ENCODE measurements around the gene LY86. TPM values are rescaled to one million over a fixed set of nuclear protein-coding genes. Genes with fewer than 3 reads are reported as not detected.
A peak's percentile ranks its signal among the peaks of the same experiment; 100 is the strongest.

LY86 gene
- total RNA-seq, 8 experiments from 2014 or later, result not detected

DNA sequence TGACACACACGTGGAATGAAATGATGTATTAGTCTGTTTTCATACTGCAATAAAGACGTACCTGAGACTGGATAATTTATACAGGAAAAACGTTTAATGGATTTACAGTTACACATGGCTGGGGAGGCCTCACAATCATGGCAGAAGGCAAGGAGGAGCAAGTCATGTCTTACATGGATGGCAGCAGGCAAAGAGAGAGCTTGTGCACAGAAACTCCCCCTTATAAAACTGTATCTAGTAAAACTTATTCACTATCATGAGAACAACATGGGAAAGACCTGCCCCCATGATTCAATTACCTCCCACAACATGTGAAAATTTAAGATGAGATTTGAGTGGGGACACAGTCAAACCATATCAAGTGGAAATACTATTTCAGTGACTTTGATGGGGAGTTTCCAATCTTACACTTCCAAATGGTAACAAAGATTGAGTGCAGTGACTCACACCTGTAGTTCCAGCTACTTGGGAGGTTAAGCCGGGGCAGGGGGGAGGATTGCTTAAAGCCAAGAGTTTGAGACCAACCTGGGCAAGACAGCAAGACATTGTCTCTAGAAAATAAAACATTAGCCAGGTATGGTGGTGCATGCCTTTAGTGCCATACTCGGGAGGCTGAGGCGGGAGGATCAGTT, 8.2 kb upstream of the LY86 start:
- in situ Hi-C loops (cut with MboI; ENCODE audit: low pct_unique_long_range_greater_than_20kb in 2 of 9, low sequenced_read_pairs in 9 of 9, unreplicated experiment in 9 of 9), result no loop called here
- 18 to 79% (median 54%) methylated on average over 2 to 6 of the region's 6 CpGs; no CpG with 5 or more reads in 2 of the 10 experiments for WGBS, 10 experiments
- no peak for ATAC-seq (replicated peaks in 6 of 8)

DNA sequence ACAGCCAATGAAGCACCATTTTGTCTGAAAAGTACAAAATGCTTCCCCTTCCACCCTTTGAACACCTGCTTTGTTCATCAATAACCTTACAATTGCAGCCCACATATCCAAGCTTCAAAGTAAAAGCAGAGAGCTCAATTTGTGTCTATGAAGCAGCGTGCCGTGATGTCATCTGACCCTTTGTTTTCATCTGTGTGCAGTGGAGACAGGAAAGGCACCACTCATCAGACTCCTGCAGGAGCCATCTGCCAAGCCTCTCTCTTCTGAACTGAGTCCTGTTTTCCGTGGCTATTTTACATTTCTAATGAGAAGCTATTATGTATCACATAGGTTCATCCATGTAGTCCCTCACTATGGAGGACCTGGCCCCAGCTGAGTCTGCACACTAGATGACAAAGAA, 7.5 kb upstream of the LY86 start:
- H3K27ac ChIP-seq, result no peak overlapping the region
- ATAC-seq (replicated peaks in 6 of 8), result peak in 5 of 8 experiments; percentile 68 to 84 (median 76)
- in situ Hi-C loops (cut with MboI; ENCODE audit: low pct_unique_long_range_greater_than_20kb in 2 of 9, low sequenced_read_pairs in 9 of 9, unreplicated experiment in 9 of 9), result no loop called here
- 0 to 80% (median 59%) methylated on average over 1 to 3 of the region's 3 CpGs; no CpG with 5 or more reads in 2 of the 10 experiments for WGBS, 10 experiments
- peaks cover 0 to 2% of the 10 kb centered on the region in 2 donors for H3K4me1 ChIP-seq (replicated peaks in 1 of 2)
- no peak overlapping the region for H3K4me3 ChIP-seq

More for the DNA sequence above, 8.2 kb upstream of the LY86 start:
- Histone ChIP-seq H3K27ac (no peak overlapping the region), H3K4me1 (replicated peaks in 1 of 2) (peaks cover 0 to 2% of the 10 kb centered on the region in 2 donors), H3K4me3 (no peak overlapping the region)

- 29 to 100% (median 75%) methylated on average over 1 of the region's 1 CpG; no CpG with 5 or more reads in 3 of the 10 experiments for WGBS, 10 experiments
- no peak overlapping the region for H3K27ac ChIP-seq
- peaks cover 0 to 2% of the 10 kb centered on the region in 2 donors for H3K4me1 ChIP-seq (replicated peaks in 1 of 2)
- no peak overlapping the region for H3K4me3 ChIP-seq
- ATAC-seq (replicated peaks in 6 of 8), result no peak
- in situ Hi-C loops (cut with MboI; ENCODE audit: low pct_unique_long_range_greater_than_20kb in 2 of 9, low sequenced_read_pairs in 9 of 9, unreplicated experiment in 9 of 9), result no loop called here
Measured at GRCh38 chr6:6582131-6582530, 6.4 kb upstream of the LY86 start.

- in situ Hi-C loops (cut with MboI; ENCODE audit: low pct_unique_long_range_greater_than_20kb in 2 of 9, low sequenced_read_pairs in 9 of 9, unreplicated experiment in 9 of 9), result no loop called here
- Histone ChIP-seq H3K4me3 (no peak overlapping the region), H3K4me1 (replicated peaks in 1 of 2) (peaks cover 0 to 2% of the 10 kb centered on the region in 2 donors), H3K27ac (no peak overlapping the region)
- ATAC-seq (replicated peaks in 6 of 8), result no peak
- WGBS, 10 experiments, result 24 to 93% (median 70%) methylated on average over 1 to 2 of the region's 2 CpGs; no CpG with 5 or more reads in 5 of the 10 experiments
Measured at GRCh38 chr6:6583836-6584235, 4.7 kb upstream of the LY86 start.

DNA sequence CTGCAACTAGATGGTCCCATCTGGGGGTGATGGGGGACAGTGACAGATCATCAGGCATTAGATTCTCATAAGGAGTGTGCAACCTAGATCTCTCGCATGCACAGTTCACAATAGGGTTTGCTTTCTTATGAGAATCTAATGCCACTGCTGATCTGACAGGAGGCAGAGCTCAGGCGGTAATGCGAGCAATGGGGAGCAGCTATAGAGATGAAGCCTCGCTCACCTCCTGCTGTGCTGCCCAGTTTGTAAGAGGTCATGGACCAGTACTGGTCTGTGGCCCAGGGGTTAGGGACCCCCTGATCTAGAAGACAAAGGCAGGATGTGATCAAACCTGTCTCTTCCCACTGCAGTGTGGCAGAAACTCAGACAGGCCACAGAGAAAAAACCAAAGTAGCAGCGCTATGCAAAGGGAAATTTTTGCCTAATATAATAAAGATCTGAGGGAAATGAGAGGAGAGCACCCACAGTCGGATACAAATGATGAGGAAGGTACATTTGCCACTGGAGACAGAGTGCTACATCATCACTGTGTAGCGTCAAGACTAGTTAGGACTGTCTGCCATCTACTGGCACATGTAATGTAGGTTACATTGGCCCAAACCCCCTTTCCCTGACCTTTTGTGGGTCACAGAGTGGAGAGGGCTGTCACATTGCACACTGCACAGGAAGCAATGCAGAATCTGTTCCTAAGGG, 4.1 kb upstream of the LY86 start:
- in situ Hi-C loops (cut with MboI; ENCODE audit: low pct_unique_long_range_greater_than_20kb in 2 of 9, low sequenced_read_pairs in 9 of 9, unreplicated experiment in 9 of 9), result no loop called here
- peaks cover 0 to 2% of the 10 kb centered on the region in 2 donors for H3K4me1 ChIP-seq (replicated peaks in 1 of 2)
- no peak overlapping the region for H3K4me3 ChIP-seq
- ATAC-seq (replicated peaks in 6 of 8), result peak in 2 of 8 experiments; percentile 40 to 63
- 29 to 100% (median 78%) methylated on average over 1 to 6 of the region's 7 CpGs; no CpG with 5 or more reads in 3 of the 10 experiments for WGBS, 10 experiments
- no peak overlapping the region for H3K27ac ChIP-seq

DNA sequence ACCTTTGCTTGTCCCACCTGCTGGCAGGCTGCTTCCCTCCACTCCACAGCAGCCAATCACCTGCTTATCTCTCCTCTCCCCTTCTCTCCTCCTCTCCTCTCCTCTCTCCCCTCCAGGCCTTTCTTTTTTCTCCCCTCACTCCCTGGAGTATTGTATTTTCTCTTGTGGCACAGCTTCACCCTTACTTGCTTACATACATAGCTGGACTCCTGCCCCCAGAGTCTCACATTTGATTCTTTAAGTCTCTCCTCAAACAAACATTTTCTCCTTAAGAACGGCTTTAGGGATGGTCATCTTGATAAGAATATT, 3.6 kb upstream of the LY86 start:
- no peak overlapping the region for H3K27ac ChIP-seq
- WGBS, 10 experiments, result 36 to 100% (median 60%) methylated on average over 1 of the region's 1 CpG; no CpG with 5 or more reads in 5 of the 10 experiments
- ATAC-seq (replicated peaks in 6 of 8), result no peak
- H3K4me3 ChIP-seq, result no peak overlapping the region
- in situ Hi-C loops (cut with MboI; ENCODE audit: low pct_unique_long_range_greater_than_20kb in 2 of 9, low sequenced_read_pairs in 9 of 9, unreplicated experiment in 9 of 9), result no loop called here
- peaks cover 0 to 2% of the 10 kb centered on the region in 2 donors for H3K4me1 ChIP-seq (replicated peaks in 1 of 2)

DNA sequence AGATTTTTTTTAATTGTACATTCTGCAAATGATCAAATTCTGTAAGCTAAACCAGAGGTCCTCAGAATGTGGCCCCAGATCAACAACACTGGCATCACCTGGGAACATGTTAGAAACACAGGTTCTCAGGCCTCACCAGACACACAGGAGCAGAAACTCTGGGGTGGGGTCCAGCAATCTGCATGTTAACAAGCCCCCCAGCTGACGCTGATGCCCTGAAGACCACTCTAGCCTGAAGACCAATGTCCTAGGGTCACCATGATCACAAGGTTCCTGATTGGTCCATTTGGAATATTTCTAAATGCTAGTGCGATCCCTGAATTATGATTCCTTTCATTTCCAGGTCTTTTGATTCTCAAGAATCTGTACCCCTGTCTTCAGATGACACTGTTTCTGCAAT, 2.4 kb upstream of the LY86 start:
- WGBS, 10 experiments, result 50 to 100% (median 77%) methylated on average over 1 to 2 of the region's 2 CpGs; no CpG with 5 or more reads in 5 of the 10 experiments
- H3K4me3 ChIP-seq, result no peak overlapping the region
- ATAC-seq (replicated peaks in 6 of 8), result no peak
- in situ Hi-C loops (cut with MboI; ENCODE audit: low pct_unique_long_range_greater_than_20kb in 2 of 9, low sequenced_read_pairs in 9 of 9, unreplicated experiment in 9 of 9), result no loop called here
- peaks cover 0 to 1% of the 10 kb centered on the region in 2 donors for H3K4me1 ChIP-seq (replicated peaks in 1 of 2)
- no peak overlapping the region for H3K27ac ChIP-seq

DNA sequence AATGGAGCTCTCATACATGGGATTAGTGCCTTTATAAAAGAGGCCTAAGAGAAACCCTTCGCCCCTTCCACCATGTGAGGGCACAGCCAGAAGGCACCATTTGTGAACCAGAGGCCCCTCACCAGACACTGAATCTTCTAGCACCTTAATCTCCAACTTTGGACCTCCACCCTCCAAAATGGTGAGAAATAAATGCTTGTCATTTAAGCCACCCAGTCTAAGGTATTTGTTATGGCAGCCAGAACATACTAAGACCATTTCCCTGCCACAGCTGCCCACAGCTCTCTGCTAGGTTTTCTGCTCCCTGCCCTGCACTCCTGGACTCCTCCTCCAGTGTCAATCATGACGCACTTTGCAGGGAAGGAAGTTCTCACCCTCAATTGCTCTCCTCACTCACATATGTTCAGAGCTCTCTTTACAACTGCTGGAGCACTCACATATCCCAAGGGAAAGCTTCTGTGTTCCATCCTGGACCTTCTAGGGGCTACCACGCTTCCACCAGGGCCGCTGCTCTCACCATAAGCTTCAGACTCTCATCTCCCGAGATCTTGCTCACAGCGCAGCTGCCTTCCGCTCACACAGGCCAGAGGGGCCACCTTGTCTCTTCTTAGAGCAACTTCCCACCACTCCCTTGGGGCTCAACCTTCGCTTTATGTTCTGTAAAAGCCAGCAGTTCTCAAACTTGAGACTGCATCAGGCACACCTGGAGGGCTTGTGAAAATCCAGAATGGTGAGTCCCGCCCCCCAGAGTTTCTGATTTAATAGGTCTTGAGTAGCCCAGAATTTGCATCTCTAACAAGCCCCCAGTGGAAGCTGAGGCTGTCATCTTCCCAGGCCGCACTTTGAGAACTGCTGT, 1.6 kb upstream of the LY86 start:
- WGBS, 10 experiments, result 15 to 97% (median 83%) methylated on average over 1 to 9 of the region's 10 CpGs; no CpG with 5 or more reads in 1 of the 10 experiments

GRCh38 chr6:6587696-6588063, 840 bp upstream of the LY86 start:
- in situ Hi-C loops (cut with MboI; ENCODE audit: low pct_unique_long_range_greater_than_20kb in 2 of 9, low sequenced_read_pairs in 9 of 9, unreplicated experiment in 9 of 9), result no loop called here
- Histone ChIP-seq H3K4me3 (no peak overlapping the region), H3K27ac (no peak overlapping the region), H3K4me1 (replicated peaks in 1 of 2) (no peaks in the 10 kb centered on the region)
- ATAC-seq (replicated peaks in 6 of 8), result no peak
- WGBS, 10 experiments, result 60 to 100% (median 100%) methylated on average over 1 of the region's 1 CpG; no CpG with 5 or more reads in 4 of the 10 experiments

More for the DNA sequence above, 1.6 kb upstream of the LY86 start:
- in situ Hi-C loops (cut with MboI; ENCODE audit: low pct_unique_long_range_greater_than_20kb in 2 of 9, low sequenced_read_pairs in 9 of 9, unreplicated experiment in 9 of 9), result no loop called here
- no peaks in the 10 kb centered on the region for H3K4me1 ChIP-seq (replicated peaks in 1 of 2)
- no peak for ATAC-seq (replicated peaks in 6 of 8)
- H3K27ac ChIP-seq, result no peak overlapping the region
- H3K4me3 ChIP-seq, result no peak overlapping the region

DNA sequence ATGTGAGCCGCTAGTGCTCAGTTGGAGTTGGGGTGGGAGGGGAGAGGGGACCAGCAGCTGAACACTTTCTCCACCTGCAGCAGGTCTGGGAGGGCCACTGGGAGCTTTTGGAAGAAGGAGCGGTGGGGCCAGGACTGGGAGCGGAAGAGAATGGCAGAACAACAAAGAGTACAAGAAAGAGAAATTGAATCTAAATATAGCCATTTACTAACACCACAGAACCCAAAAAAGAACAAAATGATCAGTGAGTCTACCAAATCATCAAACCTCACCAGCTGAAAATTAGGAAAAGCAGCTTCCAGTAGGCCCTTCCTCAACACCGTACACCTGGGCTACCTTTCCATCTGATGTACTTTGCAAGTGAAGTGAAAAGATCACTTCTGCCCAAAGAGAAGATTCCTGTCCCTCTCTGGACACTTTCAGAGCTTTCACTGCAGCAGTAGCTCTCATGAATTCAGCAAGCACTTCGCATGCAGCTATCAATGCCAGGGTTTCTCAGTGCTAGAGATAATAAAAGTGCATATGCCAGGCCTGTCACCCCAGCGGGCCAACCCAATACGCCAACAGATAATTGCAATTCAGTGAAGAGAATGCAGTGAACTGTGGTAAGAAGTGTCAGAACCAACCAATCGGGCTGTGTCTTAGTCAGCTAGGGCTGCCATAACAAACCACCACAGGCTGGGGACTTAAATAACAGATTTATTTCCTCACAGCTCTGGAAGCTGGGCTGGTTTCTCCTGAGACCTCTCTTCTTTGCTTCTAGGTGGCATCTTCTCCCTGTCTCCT, 597 bp downstream of the LY86 start:
- Histone ChIP-seq H3K4me1 (replicated peaks in 1 of 2) (no peaks in the 10 kb centered on the region), H3K27ac (no peak overlapping the region), H3K4me3 (no peak overlapping the region)
- ATAC-seq (replicated peaks in 6 of 8), result no peak
- in situ Hi-C loops (cut with MboI; ENCODE audit: low pct_unique_long_range_greater_than_20kb in 2 of 9, low sequenced_read_pairs in 9 of 9, unreplicated experiment in 9 of 9), result no loop called here
- 25 to 90% (median 79%) methylated on average over 1 to 7 of the region's 8 CpGs; no CpG with 5 or more reads in 2 of the 10 experiments for WGBS, 10 experiments

DNA sequence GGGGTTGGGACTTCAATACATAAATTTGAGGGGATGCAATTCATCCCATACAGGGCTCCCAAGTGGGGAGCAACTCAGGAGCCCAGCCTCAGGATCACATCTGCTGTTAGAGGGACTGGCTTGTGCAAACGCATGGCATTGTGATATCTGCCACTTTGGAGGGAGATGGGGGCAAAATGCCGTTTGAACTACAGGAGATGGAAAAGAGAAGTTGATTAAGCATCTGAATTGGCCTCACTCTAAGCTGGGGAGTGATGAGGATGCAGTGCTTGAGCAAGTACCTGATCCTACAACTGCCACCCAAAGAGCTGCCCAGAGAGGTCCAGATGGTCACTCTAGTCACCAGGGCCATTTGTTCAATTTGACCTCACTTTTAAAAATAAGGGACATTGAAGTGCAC, 2.0 kb downstream of the LY86 start:
- in situ Hi-C loops (cut with MboI; ENCODE audit: low pct_unique_long_range_greater_than_20kb in 2 of 9, low sequenced_read_pairs in 9 of 9, unreplicated experiment in 9 of 9), result no loop called here
- Histone ChIP-seq H3K4me1 (replicated peaks in 1 of 2) (no peaks in the 10 kb centered on the region), H3K27ac (no peak overlapping the region), H3K4me3 (no peak overlapping the region)
- 33 to 100% (median 68%) methylated on average over 1 to 2 of the region's 2 CpGs; no CpG with 5 or more reads in 5 of the 10 experiments for WGBS, 10 experiments
- no peak for ATAC-seq (replicated peaks in 6 of 8)

DNA sequence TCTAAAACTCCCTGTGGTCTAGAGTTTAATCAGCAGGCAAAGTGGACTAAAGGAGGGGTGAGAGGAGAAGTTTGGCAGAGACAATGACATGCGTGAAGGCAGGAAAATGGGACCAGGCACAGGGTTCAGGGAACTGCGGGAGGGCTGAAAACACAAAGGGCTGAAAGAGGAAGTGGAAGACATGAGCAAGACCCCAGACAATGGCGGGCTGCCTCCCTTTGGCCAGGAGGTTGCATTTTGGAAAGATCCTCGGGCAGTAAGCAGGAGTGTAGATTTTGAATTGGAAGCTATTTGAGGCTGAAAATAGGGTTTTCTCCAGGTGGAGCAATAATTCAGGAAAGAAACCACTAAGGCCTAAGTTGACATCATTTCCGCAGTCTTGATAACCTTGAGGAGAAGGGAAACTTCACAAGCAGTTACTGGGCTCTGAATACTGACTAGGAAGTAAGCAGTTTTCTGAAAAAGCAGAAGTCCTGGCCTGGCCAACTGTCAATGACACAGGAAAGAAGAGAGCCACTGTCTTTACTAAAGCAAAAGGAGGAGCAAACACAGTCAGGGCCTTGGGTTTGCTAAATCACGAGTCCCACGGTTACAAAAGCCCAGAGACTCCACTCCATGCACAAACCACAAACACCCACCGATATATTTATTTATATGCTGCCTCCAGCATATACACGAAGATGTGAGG, 3.4 kb downstream of the LY86 start:
- ATAC-seq (replicated peaks in 6 of 8), result no peak
- no peak overlapping the region for H3K27ac ChIP-seq
- no peaks in the 10 kb centered on the region for H3K4me1 ChIP-seq (replicated peaks in 1 of 2)
- no peak overlapping the region for H3K4me3 ChIP-seq
- in situ Hi-C loops (cut with MboI; ENCODE audit: low pct_unique_long_range_greater_than_20kb in 2 of 9, low sequenced_read_pairs in 9 of 9, unreplicated experiment in 9 of 9), result no loop called here
- WGBS, 10 experiments, result 41 to 100% (median 77%) methylated on average over 2 to 9 of the region's 9 CpGs; no CpG with 5 or more reads in 1 of the 10 experiments
